ENCODE results near the gene DOCK9.

DOCK9 gene

DNA sequence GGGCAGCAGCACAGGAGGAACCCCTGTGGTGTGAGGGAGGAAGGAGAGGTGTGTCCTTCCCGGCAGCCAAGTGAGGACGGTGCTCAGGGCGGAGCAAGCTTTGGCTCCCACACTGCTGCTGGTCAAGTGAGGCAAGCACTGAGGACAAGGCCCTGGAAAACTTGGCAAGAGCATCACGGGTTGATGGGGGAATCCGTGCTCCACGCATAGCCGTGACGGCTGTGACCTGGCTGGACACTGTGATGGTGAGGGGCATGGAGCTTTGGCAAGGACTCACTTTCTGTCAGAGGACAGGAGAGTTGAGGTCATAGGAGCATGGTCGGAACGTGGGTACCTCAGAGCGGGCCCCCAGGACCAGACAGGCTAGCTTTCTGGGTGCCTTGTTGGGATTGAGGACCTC, 196.4 kb downstream of the DOCK9 start:
- no peaks in the 10 kb centered on the region for H3K27me3 ChIP-seq (ENCODE audit: control insufficient read depth, insufficient read depth, low read length)
- H3K36me3 ChIP-seq (ENCODE audit: control insufficient read depth, insufficient read depth, low read length): no peaks in the 10 kb centered on the region
- no peaks in the 10 kb centered on the region for H3K4me1 ChIP-seq (ENCODE audit: control insufficient read depth, insufficient read depth, low read length)
- H3K9ac ChIP-seq (ENCODE audit: low read length): no peak overlapping the region
- H3K4me3 ChIP-seq (ENCODE audit: low read length): no peak overlapping the region
- no peak overlapping the region for H3K27ac ChIP-seq (ENCODE audit: low read depth, low read length)

DNA sequence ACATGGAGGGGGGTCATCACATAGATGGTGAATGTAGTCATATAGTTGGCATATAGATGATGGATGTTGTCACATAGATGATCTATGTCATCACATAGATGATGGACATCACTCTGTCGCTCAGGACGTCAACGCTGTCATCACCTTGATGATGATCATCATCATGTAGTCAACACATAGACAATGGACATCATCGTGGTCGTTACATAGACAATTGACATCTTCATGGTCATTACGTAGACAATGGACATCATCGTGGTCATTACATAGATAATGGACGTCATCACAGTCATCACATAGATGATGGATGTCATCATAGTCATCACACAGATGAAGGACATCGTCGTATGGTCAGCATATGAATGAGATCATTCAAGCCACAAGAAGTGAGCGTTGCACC, 196.8 kb downstream of the DOCK9 start:
- H3K4me3 ChIP-seq (ENCODE audit: low read length): no peak overlapping the region
- H3K36me3 ChIP-seq (ENCODE audit: control insufficient read depth, insufficient read depth, low read length): no peaks in the 10 kb centered on the region
- H3K9ac ChIP-seq (ENCODE audit: low read length): no peak overlapping the region
- no peaks in the 10 kb centered on the region for H3K4me1 ChIP-seq (ENCODE audit: control insufficient read depth, insufficient read depth, low read length)
- H3K27me3 ChIP-seq (ENCODE audit: control insufficient read depth, insufficient read depth, low read length): no peaks in the 10 kb centered on the region
- no peak overlapping the region for H3K27ac ChIP-seq (ENCODE audit: low read depth, low read length)

DNA sequence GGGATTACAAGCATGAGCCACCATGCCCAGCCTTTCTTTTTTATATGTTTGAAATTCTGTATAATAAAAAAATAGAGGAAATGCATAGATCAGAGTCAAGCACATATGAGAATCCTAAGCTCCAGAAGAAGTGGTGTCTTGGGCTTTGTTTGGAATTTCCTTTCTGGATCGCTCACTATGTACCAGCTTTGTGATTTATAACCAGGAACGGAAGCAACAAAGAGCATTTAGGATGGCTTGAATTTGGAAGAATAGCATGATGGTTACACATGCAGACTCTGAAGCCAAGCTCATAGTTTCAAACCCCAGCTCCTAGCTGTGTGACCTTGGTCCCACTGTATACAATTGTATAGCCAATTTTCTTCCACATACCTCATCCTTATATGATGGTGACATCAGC, 197.4 kb downstream of the DOCK9 start:
- Histone ChIP-seq H3K36me3 (ENCODE audit: control insufficient read depth, insufficient read depth, low read length) (no peaks in the 10 kb centered on the region), H3K9ac (ENCODE audit: low read length) (no peak overlapping the region), H3K4me1 (ENCODE audit: control insufficient read depth, insufficient read depth, low read length) (no peaks in the 10 kb centered on the region), H3K27ac (ENCODE audit: low read depth, low read length) (no peak overlapping the region), H3K4me3 (ENCODE audit: low read length) (no peak overlapping the region), H3K27me3 (ENCODE audit: control insufficient read depth, insufficient read depth, low read length) (no peaks in the 10 kb centered on the region)

DNA sequence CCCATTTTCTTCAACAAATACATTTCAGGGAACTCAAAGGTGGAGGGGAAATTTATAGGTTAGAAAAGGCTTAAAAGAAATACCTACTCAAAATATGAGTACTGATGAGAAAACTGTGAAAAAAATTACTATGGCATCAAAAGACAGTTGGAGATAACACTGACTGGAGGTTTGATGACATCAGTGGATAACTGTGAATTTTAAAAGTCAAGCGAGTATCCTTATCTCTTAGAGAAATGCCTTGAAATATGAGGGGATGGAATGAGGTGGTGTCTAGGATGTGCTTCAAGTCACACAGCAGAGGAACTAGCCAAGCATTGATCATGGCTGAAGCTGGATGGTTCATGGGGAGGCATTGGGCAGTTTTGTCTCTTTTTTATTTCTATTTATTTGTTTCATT, 198.2 kb downstream of the DOCK9 start:
- Histone ChIP-seq H3K27ac (ENCODE audit: low read depth, low read length) (no peak overlapping the region), H3K9ac (ENCODE audit: low read length) (no peak overlapping the region), H3K4me3 (ENCODE audit: low read length) (no peak overlapping the region), H3K4me1 (ENCODE audit: control insufficient read depth, insufficient read depth, low read length) (no peaks in the 10 kb centered on the region), H3K27me3 (ENCODE audit: control insufficient read depth, insufficient read depth, low read length) (no peaks in the 10 kb centered on the region), H3K36me3 (ENCODE audit: control insufficient read depth, insufficient read depth, low read length) (no peaks in the 10 kb centered on the region)

DNA sequence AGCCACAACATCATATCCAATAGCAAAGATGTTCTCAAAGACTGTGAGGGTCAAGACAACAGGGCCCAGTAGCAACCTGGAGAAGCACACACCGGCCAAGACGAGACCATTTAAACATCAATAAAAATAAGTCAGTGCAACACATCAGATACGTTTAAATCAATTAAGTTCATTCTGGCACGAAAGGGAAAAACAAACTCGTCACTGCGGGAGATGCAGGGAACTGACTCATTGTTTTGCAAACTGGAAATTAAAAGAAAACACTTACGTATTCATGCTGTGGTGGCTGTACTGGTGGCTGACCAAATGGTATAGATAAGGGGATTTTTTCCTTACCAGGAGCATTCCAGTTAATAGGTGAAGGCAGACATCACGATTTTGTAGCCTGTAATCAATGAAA, 199.1 kb downstream of the DOCK9 start:
- Histone ChIP-seq H3K27me3 (ENCODE audit: control insufficient read depth, insufficient read depth, low read length) (no peaks in the 10 kb centered on the region), H3K4me3 (ENCODE audit: low read length) (no peak overlapping the region), H3K9ac (ENCODE audit: low read length) (no peak overlapping the region)

DNA sequence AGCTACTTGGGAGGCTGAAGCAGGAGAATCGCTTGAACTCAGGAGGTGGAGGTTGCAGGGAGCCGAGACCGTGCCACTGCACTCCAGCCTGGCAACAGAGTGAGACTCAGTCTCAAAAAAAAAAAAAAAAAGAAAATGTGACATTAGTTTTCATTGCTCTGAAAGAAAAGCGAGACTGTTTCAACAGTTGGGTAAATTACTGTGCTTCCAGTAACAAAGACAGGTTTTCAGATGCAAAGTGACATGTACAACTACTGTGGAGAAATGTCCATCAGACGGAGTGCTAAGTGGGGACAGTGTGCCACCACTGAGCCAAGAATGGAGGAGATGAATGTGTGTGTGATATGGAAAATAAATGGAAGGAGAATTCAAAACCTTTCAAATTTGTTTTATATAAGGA, 201.2 kb downstream of the DOCK9 start:
- Histone ChIP-seq H3K9ac (ENCODE audit: low read length) (no peak overlapping the region), H3K4me3 (ENCODE audit: low read length) (no peak overlapping the region), H3K27ac (ENCODE audit: low read depth, low read length) (no peak overlapping the region), H3K36me3 (ENCODE audit: control insufficient read depth, insufficient read depth, low read length) (no peaks in the 10 kb centered on the region), H3K27me3 (ENCODE audit: control insufficient read depth, insufficient read depth, low read length) (no peaks in the 10 kb centered on the region), H3K4me1 (ENCODE audit: control insufficient read depth, insufficient read depth, low read length) (no peaks in the 10 kb centered on the region)

More for the DNA sequence above, 199.1 kb downstream of the DOCK9 start:
- H3K27ac ChIP-seq (ENCODE audit: low read depth, low read length): no peak overlapping the region
- no peaks in the 10 kb centered on the region for H3K36me3 ChIP-seq (ENCODE audit: control insufficient read depth, insufficient read depth, low read length)
- H3K4me1 ChIP-seq (ENCODE audit: control insufficient read depth, insufficient read depth, low read length): no peaks in the 10 kb centered on the region

DNA sequence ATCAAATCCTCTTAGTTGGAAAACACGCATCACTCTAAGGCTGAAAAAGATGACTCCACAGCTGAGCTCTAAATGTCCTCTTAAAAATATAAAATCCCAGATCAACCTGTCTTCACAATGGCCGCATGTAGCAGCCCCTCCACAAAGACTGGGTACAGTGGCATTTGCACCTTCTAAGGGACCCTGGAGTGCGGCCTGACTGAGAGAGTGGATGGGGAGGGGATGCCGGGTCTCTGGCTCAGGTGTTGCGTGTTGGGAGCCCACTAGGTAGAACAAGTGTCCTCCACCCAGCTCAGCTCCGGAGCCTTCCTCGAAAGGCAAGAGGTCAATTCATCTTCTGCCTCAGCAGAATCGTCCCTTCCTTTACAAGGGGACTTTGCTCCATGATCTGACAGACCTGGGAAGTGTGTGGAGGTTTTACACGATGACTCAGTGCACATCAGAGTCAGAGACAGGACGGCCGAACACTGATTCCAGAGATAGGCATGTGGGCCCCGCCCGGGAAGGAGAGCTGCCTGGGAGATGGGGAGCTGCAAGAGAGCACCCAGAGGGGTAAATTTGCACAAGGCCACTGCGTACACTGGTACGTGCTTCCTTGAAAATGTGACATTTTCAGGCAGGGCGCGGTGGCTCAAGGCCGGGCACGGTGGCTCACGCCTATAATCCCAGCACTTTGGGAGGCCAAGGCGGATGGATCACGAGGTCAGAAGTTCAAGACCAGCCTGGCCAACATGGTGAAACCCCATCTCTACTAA, 201.8 kb downstream of the DOCK9 start:
- H3K27me3 ChIP-seq (ENCODE audit: control insufficient read depth, insufficient read depth, low read length): no peaks in the 10 kb centered on the region
- no peak overlapping the region for H3K4me3 ChIP-seq (ENCODE audit: low read length)

DNA sequence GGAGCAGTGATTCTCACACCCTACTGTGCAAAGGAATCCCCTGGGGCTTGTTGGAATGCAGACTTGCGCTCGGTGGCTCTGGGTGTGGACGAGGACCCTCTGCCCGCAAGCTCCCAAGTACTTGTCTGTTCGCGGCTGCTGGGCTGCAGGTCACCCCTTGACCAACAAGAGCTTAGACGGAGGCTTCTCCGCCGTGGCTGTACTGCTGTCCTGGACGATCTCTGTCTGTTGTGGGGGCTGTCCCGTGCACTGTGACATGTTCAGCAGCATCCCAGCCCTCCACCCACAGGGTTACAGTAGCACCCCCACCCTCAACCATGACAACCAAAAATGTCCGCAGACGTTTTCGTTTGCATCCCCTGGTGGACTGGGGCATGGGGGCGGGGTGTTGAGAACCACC, 202.5 kb downstream of the DOCK9 start:
- H3K27ac ChIP-seq (ENCODE audit: low read depth, low read length): no peak overlapping the region
- H3K9ac ChIP-seq (ENCODE audit: low read length): no peak overlapping the region
- H3K36me3 ChIP-seq (ENCODE audit: control insufficient read depth, insufficient read depth, low read length): no peaks in the 10 kb centered on the region
- H3K27me3 ChIP-seq (ENCODE audit: control insufficient read depth, insufficient read depth, low read length): no peaks in the 10 kb centered on the region
- no peak overlapping the region for H3K4me3 ChIP-seq (ENCODE audit: low read length)
- no peaks in the 10 kb centered on the region for H3K4me1 ChIP-seq (ENCODE audit: control insufficient read depth, insufficient read depth, low read length)

More for the DNA sequence above, 201.8 kb downstream of the DOCK9 start:
- Histone ChIP-seq H3K9ac (ENCODE audit: low read length) (no peak overlapping the region), H3K36me3 (ENCODE audit: control insufficient read depth, insufficient read depth, low read length) (no peaks in the 10 kb centered on the region), H3K4me1 (ENCODE audit: control insufficient read depth, insufficient read depth, low read length) (no peaks in the 10 kb centered on the region), H3K27ac (ENCODE audit: low read depth, low read length) (no peak overlapping the region)

DNA sequence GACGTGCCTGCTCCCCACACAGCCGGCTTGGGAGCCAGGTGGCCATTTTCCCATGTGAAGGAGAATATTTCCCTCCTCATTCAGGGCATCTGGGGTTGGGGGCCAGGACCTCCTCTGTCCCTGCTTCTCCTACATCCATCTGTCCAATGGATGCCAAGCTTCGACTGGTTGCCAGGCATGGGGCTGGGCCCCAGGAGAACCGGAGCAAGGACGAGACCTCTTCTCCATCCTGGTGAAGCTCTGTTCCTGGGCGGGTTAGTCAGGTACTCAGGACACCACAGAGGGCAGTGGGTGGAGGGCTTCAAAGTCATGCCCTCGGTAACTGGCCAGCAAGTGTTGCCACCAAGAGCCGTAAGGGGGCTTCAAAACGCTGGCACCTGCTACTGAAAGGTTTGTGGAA, 203.1 kb downstream of the DOCK9 start:
- Histone ChIP-seq H3K27me3 (ENCODE audit: control insufficient read depth, insufficient read depth, low read length) (no peaks in the 10 kb centered on the region), H3K36me3 (ENCODE audit: control insufficient read depth, insufficient read depth, low read length) (no peaks in the 10 kb centered on the region), H3K27ac (ENCODE audit: low read depth, low read length) (no peak overlapping the region), H3K9ac (ENCODE audit: low read length) (no peak overlapping the region), H3K4me1 (ENCODE audit: control insufficient read depth, insufficient read depth, low read length) (no peaks in the 10 kb centered on the region), H3K4me3 (ENCODE audit: low read length) (no peak overlapping the region)

DNA sequence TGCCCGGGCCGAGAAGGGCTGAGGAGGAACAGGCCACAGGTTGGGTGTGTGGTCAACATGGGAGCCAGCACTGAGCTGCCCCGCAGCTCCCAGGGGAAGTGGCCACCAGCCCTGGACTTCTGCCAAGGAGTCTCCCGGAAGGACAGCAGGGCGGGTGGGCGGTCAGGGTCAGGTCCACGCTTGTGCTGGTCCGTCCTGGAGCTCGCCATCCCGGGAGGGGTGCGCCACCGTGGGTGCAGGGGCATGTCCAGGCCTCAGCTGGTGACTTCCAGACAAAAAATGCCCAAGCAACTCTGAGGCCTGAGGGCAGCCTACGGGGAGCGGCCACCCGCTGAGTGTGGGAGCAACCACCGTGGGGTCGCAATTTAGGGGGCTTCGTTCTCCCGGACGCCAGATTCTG, 203.9 kb downstream of the DOCK9 start:
- H3K4me1 ChIP-seq (ENCODE audit: control insufficient read depth, insufficient read depth, low read length): no peaks in the 10 kb centered on the region
- H3K4me3 ChIP-seq (ENCODE audit: low read length): no peak overlapping the region
- H3K27me3 ChIP-seq (ENCODE audit: control insufficient read depth, insufficient read depth, low read length): no peaks in the 10 kb centered on the region
- no peak overlapping the region for H3K27ac ChIP-seq (ENCODE audit: low read depth, low read length)
- H3K36me3 ChIP-seq (ENCODE audit: control insufficient read depth, insufficient read depth, low read length): no peaks in the 10 kb centered on the region
- no peak overlapping the region for H3K9ac ChIP-seq (ENCODE audit: low read length)

DNA sequence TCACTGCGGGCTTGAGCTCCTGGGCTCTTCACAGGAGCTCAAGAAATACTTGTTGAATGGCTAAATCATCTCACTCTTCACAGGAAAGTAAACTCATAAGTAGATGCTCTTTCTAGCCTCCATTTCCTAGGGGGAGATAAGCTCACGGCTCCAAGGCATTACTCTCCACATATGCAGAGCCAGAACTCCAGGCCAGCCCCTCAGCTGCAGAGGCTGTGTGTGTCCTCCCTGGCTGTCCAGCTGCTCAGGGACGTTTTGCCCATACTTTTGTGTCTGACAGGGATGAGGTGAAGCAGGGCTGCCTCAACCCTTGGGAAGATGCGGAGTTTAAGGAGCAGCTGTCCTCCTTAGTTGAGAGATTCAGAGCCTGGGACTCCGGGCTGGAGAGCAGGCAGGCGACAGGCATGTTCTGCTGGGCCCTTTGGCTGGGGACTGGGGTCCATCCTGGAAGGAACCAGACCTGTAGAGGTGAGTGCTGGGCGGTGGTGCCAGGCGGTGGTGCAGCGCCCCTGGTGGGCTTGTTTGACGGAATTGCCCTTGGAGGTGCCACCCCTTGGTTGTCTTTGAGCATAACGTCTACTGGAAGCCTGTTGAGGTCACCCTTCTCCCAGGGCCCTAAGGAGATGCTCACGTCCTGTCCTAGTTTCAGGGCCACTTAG, 204.9 kb downstream of the DOCK9 start:
- Histone ChIP-seq H3K27ac (ENCODE audit: low read depth, low read length) (no peak overlapping the region), H3K4me3 (ENCODE audit: low read length) (no peak overlapping the region), H3K36me3 (ENCODE audit: control insufficient read depth, insufficient read depth, low read length) (no peaks in the 10 kb centered on the region), H3K4me1 (ENCODE audit: control insufficient read depth, insufficient read depth, low read length) (no peaks in the 10 kb centered on the region), H3K27me3 (ENCODE audit: control insufficient read depth, insufficient read depth, low read length) (no peaks in the 10 kb centered on the region), H3K9ac (ENCODE audit: low read length) (no peak overlapping the region)

DNA sequence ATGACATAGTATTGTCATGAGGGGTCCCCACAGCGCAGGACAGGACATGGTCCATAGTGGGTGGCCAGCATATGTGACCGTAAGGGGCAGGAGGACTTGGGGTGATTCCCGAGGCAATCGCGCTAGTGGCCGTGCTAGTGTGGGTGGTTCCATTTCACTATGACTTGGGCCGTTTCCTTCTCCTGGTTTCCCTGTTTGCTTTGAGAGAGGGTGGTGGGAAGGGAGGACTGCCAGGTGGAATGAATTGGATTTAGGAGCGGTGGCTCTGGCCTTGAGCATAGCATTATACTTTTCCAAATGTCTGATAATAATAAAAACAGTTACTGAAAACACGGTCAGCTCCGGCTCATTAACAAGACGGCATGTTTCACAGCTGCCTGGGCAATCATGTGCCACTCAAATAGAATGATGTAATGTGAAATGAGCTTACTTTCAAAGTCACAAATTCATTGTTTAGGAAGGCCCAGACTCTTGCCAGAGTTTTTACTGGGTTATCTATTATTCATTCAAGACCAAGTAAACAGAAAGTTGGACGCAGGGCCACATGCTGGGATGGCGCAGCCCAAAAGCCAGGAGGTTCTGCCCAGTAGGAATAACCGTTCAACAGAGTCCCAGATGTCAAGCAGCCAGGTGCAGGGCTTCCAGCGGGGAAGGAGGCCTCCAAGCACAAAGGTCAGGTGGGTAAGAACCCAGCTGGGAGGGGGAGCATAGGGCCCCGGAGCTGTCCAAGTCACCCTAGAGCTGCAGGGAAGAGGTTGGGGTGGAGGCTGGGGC, 205.8 kb downstream of the DOCK9 start:
- Histone ChIP-seq H3K4me3 (ENCODE audit: low read length) (no peak overlapping the region), H3K27me3 (ENCODE audit: control insufficient read depth, insufficient read depth, low read length) (no peaks in the 10 kb centered on the region), H3K36me3 (ENCODE audit: control insufficient read depth, insufficient read depth, low read length) (no peaks in the 10 kb centered on the region), H3K9ac (ENCODE audit: low read length) (no peak overlapping the region), H3K4me1 (ENCODE audit: control insufficient read depth, insufficient read depth, low read length) (no peaks in the 10 kb centered on the region), H3K27ac (ENCODE audit: low read depth, low read length) (no peak overlapping the region)

Data from rectal smooth muscle tissue (tissue), 1 donor.